Uterus (tissue), 4 donors: ENCODE measurements around the gene ZP2. TPM values are rescaled to one million over a fixed set of nuclear protein-coding genes. Genes with fewer than 3 reads are reported as not detected.
"Not testable (repeated sequence)": the region's sequence is repeated elsewhere in the genome, so short reads cannot be mapped to it uniquely, and the experiment has no call there.

ENCODE experiments used
- DNase-seq, 2 donors: peaks; one replicate each; pipeline ENCODE4 v3.0.0-alpha.2; 2019 to 2020
- H3K27ac ChIP-seq, 2 donors: fragments of 200-600 bp; sonication (generic); 1 replicate in 1 of 2; 2 replicates in 1 of 2; pipeline ENCODE4 v1.5.1; 2016 to 2018
- H3K27me3 ChIP-seq, 2 donors: fragments of 200-600 bp; sonication (generic); one replicate each; pipeline ENCODE4 v1.5.1; 2018 to 2019; ENCODE audit warnings: control low read depth in 1 of 2
- H3K36me3 ChIP-seq, 2 donors: fragments of 200-600 bp; sonication (generic); one replicate each; pipeline ENCODE4 v1.5.1; 2019; ENCODE audit warnings: control low read depth in 1 of 2
- H3K4me1 ChIP-seq, 2 donors: fragments of 200-600 bp; sonication (generic); one replicate each; pipeline ENCODE4 v1.5.1; 2018 to 2019; ENCODE audit warnings: control low read depth in 1 of 2
- H3K4me3 ChIP-seq, 2 donors: fragments of 200-600 bp; sonication (generic); 1 replicate in 1 of 2; 2 replicates in 1 of 2; pipeline ENCODE4 v1.5.1; 2018 to 2019; ENCODE audit warnings: mild to moderate bottlenecking in 1 of 2
- H3K9me3 ChIP-seq, 2 donors: fragments of 200-600 bp; sonication (generic); one replicate each; pipeline ENCODE4 v1.5.1; 2019; ENCODE audit warnings: control low read depth in 1 of 2
- POLR2A ChIP-seq, 2 donors: fragments of 450-650 bp; IDR thresholded peaks; one replicate each; pipeline ENCODE4 v1.6.1; 2016; ENCODE audit warnings: antibody characterized with exemption in 2 of 2, mild to moderate bottlenecking in 1 of 2, moderate library complexity in 1 of 2
- intact Hi-C: fragments of 100-400 bp; cut with DNase I; formaldehyde crosslinking; loops from one replicate; pipeline ENCODE4 v1.15.1; 2023; ENCODE audit warnings: low total_unique reads
- total RNA-seq, 4 donors: library from RNA; depleted of rRNA in 3 of 4; stranded (reverse); fragments of >200 nt in 3 of 4; gene quantifications; one replicate each; pipeline versions ENCODE4 v1.1.0 to v1.2.4, GENCODE V29; 2014 to 2023
- TF ChIP-seq, protein P1 (sequence below), 4 experiments: fragments of 200-600 bp in 2 of 4; fragments of 450-650 bp in 2 of 4; sonication (generic) in 2 of 4; IDR thresholded peaks; one replicate each; pipeline ENCODE4 v1.5.1; 2016 to 2019; ENCODE audit warnings: antibody characterized with exemption in 4 of 4, mild to moderate bottlenecking in 2 of 4, moderate library complexity in 1 of 4
- donor health status: DM: yes; HTN: yes; CAD: no.

ZP2 gene
- total RNA-seq, 4 donors from 2014 or later: 3.4 TPM; not detected in 3

DNA sequence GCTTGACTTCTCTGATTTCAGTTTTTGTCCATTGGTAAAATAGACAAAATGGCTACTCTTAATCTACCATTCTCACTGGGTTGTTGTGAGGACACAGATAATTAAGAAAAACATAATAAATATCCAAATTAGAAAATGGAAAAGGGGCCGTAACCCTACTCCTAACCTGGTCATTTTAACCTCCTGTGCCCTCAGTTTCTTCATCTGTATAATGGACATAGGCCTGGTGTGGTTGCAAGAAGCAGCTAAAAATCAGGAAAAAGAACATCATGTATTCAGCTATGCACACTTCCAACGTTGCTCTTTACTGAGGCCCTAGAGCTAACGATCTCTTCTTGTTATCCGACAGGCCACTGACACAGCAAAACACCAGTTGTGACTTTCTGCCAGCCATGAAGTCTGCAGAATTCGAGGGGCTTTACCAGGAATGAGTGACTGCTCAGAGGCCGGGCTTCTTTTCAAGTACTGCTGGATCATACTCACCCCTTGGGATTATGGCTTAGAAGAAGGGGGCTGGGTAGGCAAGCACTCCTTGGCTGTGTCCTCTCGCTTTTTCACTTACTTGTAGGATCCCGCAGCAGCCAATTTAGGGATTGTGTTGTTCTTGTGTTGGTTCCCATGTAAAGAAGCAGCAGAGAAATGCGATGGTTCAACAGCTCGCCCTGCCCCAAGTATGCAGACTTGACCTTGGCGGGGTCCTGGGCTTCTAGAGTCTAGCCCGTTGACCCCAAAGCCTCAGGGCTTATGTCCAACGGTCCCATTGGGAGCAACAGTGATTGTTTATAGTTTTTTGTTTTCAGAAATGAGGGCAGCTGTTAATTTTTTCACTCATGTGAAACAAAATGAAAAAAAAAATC is 32.0 kb downstream of the ZP2 start:
- Histone ChIP-seq H3K9me3 (no peaks in the 10 kb centered on the region), H3K27me3 (no peaks in the 10 kb centered on the region), H3K27ac (no peak overlapping the region), H3K4me3 (no peak overlapping the region), H3K4me1 (no peaks in the 10 kb centered on the region), H3K36me3 (no peaks in the 10 kb centered on the region)
- intact Hi-C loops: no loop called here
- no peak for DNase-seq
- TF ChIP-seq POLR2A (IDR thresholded peaks at IDR 0.05): no peak
- TF ChIP-seq, protein P1, sequence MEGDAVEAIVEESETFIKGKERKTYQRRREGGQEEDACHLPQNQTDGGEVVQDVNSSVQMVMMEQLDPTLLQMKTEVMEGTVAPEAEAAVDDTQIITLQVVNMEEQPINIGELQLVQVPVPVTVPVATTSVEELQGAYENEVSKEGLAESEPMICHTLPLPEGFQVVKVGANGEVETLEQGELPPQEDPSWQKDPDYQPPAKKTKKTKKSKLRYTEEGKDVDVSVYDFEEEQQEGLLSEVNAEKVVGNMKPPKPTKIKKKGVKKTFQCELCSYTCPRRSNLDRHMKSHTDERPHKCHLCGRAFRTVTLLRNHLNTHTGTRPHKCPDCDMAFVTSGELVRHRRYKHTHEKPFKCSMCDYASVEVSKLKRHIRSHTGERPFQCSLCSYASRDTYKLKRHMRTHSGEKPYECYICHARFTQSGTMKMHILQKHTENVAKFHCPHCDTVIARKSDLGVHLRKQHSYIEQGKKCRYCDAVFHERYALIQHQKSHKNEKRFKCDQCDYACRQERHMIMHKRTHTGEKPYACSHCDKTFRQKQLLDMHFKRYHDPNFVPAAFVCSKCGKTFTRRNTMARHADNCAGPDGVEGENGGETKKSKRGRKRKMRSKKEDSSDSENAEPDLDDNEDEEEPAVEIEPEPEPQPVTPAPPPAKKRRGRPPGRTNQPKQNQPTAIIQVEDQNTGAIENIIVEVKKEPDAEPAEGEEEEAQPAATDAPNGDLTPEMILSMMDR (IDR thresholded peaks at IDR 0.05): no peak

DNA sequence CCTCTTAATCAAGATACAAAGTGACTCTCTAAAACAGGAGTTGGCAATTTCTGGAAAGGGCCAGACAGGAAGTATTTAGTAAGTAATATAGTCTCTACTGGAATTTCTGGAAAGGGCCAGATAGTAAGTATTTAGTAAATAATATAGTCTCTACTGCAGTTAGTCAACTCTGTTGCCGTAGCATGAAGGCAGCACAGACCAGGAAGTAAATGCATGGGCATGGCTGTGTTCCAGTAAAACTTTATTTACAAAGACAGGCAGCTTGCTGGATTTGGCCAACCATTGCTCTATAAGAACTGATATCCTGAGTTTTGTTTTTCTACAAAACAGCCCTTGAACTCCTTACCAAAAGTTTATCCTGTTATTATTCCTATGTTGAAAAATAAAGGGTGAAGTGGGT is 36.0 kb downstream of the ZP2 start:
- intact Hi-C loops: no loop called here
- Histone ChIP-seq H3K36me3 (no peaks in the 10 kb centered on the region), H3K9me3 (no peaks in the 10 kb centered on the region), H3K27ac (no peak overlapping the region), H3K4me3 (no peak overlapping the region), H3K4me1 (no peaks in the 10 kb centered on the region), H3K27me3 (no peaks in the 10 kb centered on the region)
- TF ChIP-seq, protein P1 (IDR thresholded peaks at IDR 0.05): no peak
- TF ChIP-seq POLR2A (IDR thresholded peaks at IDR 0.05): no peak
- DNase-seq: no peak

DNA sequence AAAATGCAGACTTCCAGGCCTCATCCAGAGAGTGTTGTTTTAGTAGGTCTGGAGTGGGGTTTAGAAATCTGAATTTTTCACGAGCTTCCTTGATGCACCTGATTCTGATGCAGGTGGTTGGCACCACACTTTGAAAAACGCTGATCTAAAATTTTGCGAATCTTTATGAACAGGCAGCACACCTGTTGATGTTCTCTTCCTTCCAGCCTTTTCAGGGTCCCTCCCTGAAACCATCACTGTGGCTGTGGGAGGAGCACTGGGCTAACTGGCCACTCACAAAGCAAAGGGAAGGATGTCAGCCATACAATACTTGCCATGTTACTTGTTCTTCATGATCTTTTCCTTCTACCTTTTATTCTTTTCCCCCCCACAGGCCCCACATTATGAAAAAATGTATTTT is 38.7 kb downstream of the ZP2 start:
- no peak for TF ChIP-seq POLR2A (IDR thresholded peaks at IDR 0.05)
- H3K36me3 ChIP-seq: no peaks in the 10 kb centered on the region

DNA sequence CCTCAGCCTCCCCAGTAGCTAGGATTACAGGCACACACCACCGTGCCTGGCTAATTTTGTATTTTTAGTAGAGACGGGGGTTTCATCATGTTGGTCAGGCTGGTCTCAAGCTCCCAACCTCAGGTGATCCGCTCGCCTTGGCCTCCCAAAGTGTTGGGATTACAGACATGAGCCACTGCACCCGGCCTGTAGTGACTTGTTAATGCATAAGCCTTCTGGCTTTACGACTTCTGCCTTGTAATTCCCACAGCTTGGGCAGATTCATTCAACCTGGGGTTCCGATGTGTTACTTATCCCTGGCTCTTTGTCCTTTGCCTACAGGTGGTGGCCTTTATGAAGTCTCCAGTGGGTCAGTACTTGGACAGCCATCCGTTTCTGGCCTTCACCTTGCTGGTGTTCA is 41.3 kb downstream of the ZP2 start:
- H3K27ac ChIP-seq, intact Hi-C loops, H3K4me3 ChIP-seq, DNase-seq, H3K4me1 ChIP-seq, H3K36me3 ChIP-seq, H3K9me3 ChIP-seq, H3K27me3 ChIP-seq: not testable (repeated sequence)

More for the DNA sequence above, 38.7 kb downstream of the ZP2 start:
- no peaks in the 10 kb centered on the region for H3K9me3 ChIP-seq
- H3K27ac ChIP-seq: no peak overlapping the region
- no peak overlapping the region for H3K4me3 ChIP-seq
- no peaks in the 10 kb centered on the region for H3K27me3 ChIP-seq
- no peak for DNase-seq
- H3K4me1 ChIP-seq: no peaks in the 10 kb centered on the region
- intact Hi-C loops: no loop called here

DNA sequence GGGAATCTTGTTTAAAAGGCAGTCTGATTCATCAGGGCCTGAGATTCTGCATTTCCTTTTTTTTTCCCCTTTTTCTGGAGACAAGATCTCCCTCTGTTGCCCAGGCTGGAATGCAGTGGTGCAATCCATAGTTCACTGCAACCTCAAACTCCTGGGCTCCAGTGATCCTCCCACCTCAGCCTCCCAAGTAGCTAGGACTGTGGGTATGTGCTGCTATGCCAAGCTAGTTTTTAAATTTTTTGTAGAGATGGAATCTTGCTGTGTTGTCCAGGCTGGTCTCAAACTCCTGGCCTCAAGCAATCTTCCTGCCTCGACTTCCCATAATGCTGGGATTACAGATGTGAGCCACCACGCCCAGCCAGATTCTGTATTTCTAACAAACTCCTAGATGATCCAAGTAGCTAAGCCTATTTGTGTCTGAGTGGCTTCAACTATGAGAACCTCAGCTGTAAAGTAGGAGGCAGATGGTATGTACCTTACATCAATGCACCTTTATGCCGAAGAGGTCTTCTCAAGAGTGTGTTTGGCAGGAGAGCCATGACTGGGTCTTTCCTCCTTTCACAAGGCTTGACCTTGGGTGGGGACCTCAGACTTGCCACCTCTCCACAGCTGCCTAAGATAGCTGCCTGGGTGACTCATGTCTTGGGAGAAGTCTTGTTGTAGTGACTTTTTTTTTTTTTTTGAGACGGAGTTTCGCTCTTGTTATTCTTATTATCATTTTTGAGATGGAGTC is 42.0 kb downstream of the ZP2 start:
- intact Hi-C loops: no loop called here
- H3K4me1 ChIP-seq: no peaks in the 10 kb centered on the region

More for the DNA sequence above, 42.0 kb downstream of the ZP2 start:
- TF ChIP-seq, protein P1 (IDR thresholded peaks at IDR 0.05): no peak
- no peak for TF ChIP-seq POLR2A (IDR thresholded peaks at IDR 0.05)
- Histone ChIP-seq H3K27ac (no peak overlapping the region), H3K4me3 (no peak overlapping the region), H3K9me3 (no peaks in the 10 kb centered on the region), H3K27me3 (no peaks in the 10 kb centered on the region), H3K36me3 (no peaks in the 10 kb centered on the region)
- no peak for DNase-seq
